HepG2 (cell line): ENCODE data around the gene NPW. TPM values are rescaled to one million over a fixed set of nuclear protein-coding genes. Genes with fewer than 3 reads are reported as not detected.

ENCODE experiments used
- DBP ChIP-seq: sonication (generic); formaldehyde crosslinking; IDR thresholded peaks from 2 replicates; pipeline ENCODE4 v1.4.0; 2020; ENCODE audit warnings: missing genetic modification reagents; ENCODE audit errors: not compliant biosample characterization
- EHMT2 ChIP-seq: fragments of 200-600 bp; sonication (generic); IDR thresholded peaks from 2 replicates; pipeline ENCODE4 v1.7.0; 2017; ENCODE audit warnings: antibody characterized with exemption, low read depth, low read length, borderline replicate concordance
- HIC2 ChIP-seq: sonication (generic); formaldehyde crosslinking; IDR thresholded peaks from 2 replicates; pipeline ENCODE4 v1.9.0; 2022; ENCODE audit warnings: low read depth, missing genetic modification reagents
- JUND ChIP-seq: sonication (generic); formaldehyde crosslinking; IDR thresholded peaks from 2 replicates; pipeline ENCODE4 v1.8.0; 2022; ENCODE audit warnings: mild to moderate bottlenecking, missing genetic modification reagents
- LCORL ChIP-seq, 2 experiments: fragments of 450-650 bp in 1 of 2; sonication (generic) in 1 of 2; formaldehyde crosslinking in 1 of 2; IDR thresholded peaks; 2 replicates each; pipeline versions ENCODE4 v1.5.0 to v1.6.1; 2017 to 2020; ENCODE audit warnings: antibody characterized with exemption in 1 of 2, missing genetic modification reagents in 1 of 2
- MLX ChIP-seq: IDR thresholded peaks from 2 replicates; pipeline ENCODE4 v1.6.1; 2016
- MTF2 ChIP-seq: sonication (generic); formaldehyde crosslinking; IDR thresholded peaks from 2 replicates; pipeline ENCODE4 v1.5.0; 2020; ENCODE audit warnings: missing genetic modification reagents, borderline replicate concordance
- PHF8 ChIP-seq: sonication (generic); formaldehyde crosslinking; IDR thresholded peaks from 2 replicates; pipeline ENCODE4 v1.5.0; 2020; ENCODE audit warnings: missing genetic modification reagents
- REXO4 ChIP-seq: sonication (generic); formaldehyde crosslinking; IDR thresholded peaks from 2 replicates; pipeline ENCODE4 v1.8.0; 2022; ENCODE audit warnings: missing genetic modification reagents, mild to moderate bottlenecking, borderline replicate concordance
- SMC3 ChIP-seq: IDR thresholded peaks from 2 replicates; pipeline ENCODE4 v1.6.1; 2011; ENCODE audit warnings: low read length, improper control_type of control experiment
- SNRNP70 ChIP-seq: fragments of 200-400 bp; formaldehyde crosslinking; IDR thresholded peaks from 2 replicates; pipeline ENCODE4 v1.6.1; 2017; ENCODE audit warnings: mild to moderate bottlenecking, low read depth, low read length, moderate library complexity
- STAG1 ChIP-seq: sonication (generic); formaldehyde crosslinking; IDR thresholded peaks from 2 replicates; pipeline ENCODE4 v1.4.0; 2020; ENCODE audit warnings: missing genetic modification reagents
- TEAD3 ChIP-seq: optimal IDR thresholded peaks from 2 replicates; pipeline ENCODE3; 2016; ENCODE audit warnings: borderline replicate concordance
- ZBTB21 ChIP-seq: sonication (generic); formaldehyde crosslinking; IDR thresholded peaks from 2 replicates; pipeline ENCODE4 v1.4.0; 2020; ENCODE audit warnings: missing genetic modification reagents
- ZNF382 ChIP-seq: sonication (generic); formaldehyde crosslinking; IDR thresholded peaks from 2 replicates; pipeline ENCODE4 v1.5.0; 2020; ENCODE audit warnings: missing genetic modification reagents, mild to moderate bottlenecking, borderline replicate concordance
- ZNF672 ChIP-seq: sonication (generic); formaldehyde crosslinking; IDR thresholded peaks from 2 replicates; pipeline ENCODE4 v1.8.1; 2022; ENCODE audit warnings: missing genetic modification reagents
- ZSCAN25 ChIP-seq: sonication (generic); formaldehyde crosslinking; IDR thresholded peaks from 2 replicates; pipeline ENCODE4 v1.8.0; 2022; ENCODE audit warnings: mild to moderate bottlenecking, missing genetic modification reagents
- ZSCAN31 ChIP-seq: sonication (generic); formaldehyde crosslinking; IDR thresholded peaks from 2 replicates; pipeline ENCODE4 v1.5.0; 2020; ENCODE audit warnings: low read depth, mild to moderate bottlenecking, missing genetic modification reagents
- polyA plus RNA-seq, 8 experiments: library from polyadenylated mRNA; depleted of rRNA in 3 of 8; stranded (reverse) in 7 of 8; unstranded in 1 of 8; fragments of >200 nt; fragmentation: Illumina TruSeq in 4 of 8; extraction: Trizol in 4 of 8; gene quantifications; 2 replicates each; pipeline versions ENCODE4 v1.2.1 to v1.2.3, GENCODE V29; 2011 to 2016; ENCODE audit warnings: low read depth in 4 of 8, missing spikeins in 1 of 8, mixed read lengths in 1 of 8; ENCODE audit not compliant: insufficient read depth in 1 of 8
- total RNA-seq, 5 experiments: library from RNA; depleted of rRNA; stranded (reverse); fragments of >200 nt; fragmentation: Illumina TruSeq; extraction: Trizol; gene quantifications; 2 replicates each; pipeline ENCODE4 v1.2.3, GENCODE V29; 2016; ENCODE audit warnings: low read depth in 1 of 5
- TF ChIP-seq, protein P1 (sequence below): sonication (generic); formaldehyde crosslinking; IDR thresholded peaks from 2 replicates; pipeline ENCODE4 v1.5.0; 2020; ENCODE audit warnings: missing genetic modification reagents, mild to moderate bottlenecking, borderline replicate concordance
- TF ChIP-seq, protein P2 (sequence below): fragments of 450-650 bp; IDR thresholded peaks from 2 replicates; pipeline ENCODE4 v1.6.1; 2016
- TF ChIP-seq, protein P3 (sequence below): IDR thresholded peaks from 2 replicates; pipeline ENCODE4 v1.6.1; 2016; ENCODE audit warnings: low read depth, control low read depth

The NPW gene
- total and polyA plus RNA-seq, 2 of the 13 experiments (the other 11 are each of a cell fraction or from before 2014, with no cell fraction given) = 0.24 to 0.97 TPM

DNA sequence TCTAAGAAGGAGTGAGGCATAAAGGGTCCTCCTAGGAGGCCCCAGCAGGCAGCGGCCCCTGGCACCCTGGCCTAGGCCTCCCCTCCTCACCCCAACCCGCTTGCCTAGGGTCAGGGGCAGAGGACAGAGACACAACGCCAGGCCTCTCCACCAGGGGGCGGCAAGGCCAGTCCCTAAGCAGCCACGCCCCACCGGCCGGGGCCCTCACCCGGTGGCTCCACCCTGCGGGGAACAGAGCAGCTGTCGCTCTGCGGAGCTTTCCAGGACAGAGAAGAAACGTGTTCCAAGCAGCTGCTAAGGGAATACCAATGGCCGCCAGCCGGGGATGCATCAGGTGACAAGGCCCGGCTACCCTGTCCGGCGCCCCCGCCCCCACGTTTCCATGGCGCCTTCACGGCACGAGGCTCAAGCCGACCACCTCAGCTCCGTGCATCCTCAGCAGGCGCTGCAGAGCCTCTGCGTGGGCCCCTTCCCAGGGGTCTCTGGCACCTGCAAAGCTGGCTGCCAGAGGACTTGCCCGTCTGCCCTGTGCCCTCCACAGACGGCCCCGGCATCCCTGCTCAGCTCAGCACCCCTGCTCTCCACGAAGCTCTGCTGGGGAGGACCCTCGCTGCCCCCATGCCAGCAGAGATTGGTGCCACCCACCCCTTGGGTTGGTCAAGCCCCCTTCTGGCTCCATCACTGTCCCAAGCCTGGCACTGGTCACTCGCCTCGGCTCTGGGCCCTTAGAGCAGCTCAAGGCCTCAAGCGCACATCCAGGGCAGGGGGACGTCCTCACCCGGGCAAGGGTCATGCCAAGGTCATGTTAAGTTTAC is 15.6 kb upstream of the NPW start (continued):
- TF ChIP-seq ZNF382 (CRISPR knock-in tag) (no peak), PHF8 (no peak), TEAD3 (CRISPR knock-in tag) (peak; percentile 57), MTF2 (no peak), ZBTB21 (CRISPR knock-in tag) (no peak), STAG1 (peak; percentile 71), EHMT2 (no peak), HIC2 (peak; percentile 66; the same call in 1 of the 2 replicates), LCORL (IDR thresholded peaks at IDR 0.05) (no peak), LCORL (CRISPR knock-in tag; IDR thresholded peaks at IDR 0.05) (peak; percentile 78), ZSCAN25 (CRISPR knock-in tag) (peak; percentile 74; the same call in 1 of the 2 replicates), SNRNP70 (no peak), ZSCAN31 (CRISPR knock-in tag) (peak; percentile 58; the same call in 1 of the 2 replicates), JUND (CRISPR knock-in tag) (no peak), ZNF672 (CRISPR knock-in tag) (no peak), DBP (no peak), REXO4 (CRISPR knock-in tag) (no peak), SMC3 (peak; percentile 48; the same call in 1 of the 2 replicates), MLX (no peak)
- TF ChIP-seq, protein P1, sequence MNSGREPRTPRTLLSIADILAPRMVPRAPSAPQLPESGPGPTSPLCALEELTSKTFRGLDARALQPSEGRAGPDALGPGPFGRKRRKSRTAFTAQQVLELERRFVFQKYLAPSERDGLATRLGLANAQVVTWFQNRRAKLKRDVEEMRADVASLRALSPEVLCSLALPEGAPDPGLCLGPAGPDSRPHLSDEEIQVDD = 0 out of 2 replicates have a peak, but pooled peaks have one; percentile 63
- TF ChIP-seq, protein P2, sequence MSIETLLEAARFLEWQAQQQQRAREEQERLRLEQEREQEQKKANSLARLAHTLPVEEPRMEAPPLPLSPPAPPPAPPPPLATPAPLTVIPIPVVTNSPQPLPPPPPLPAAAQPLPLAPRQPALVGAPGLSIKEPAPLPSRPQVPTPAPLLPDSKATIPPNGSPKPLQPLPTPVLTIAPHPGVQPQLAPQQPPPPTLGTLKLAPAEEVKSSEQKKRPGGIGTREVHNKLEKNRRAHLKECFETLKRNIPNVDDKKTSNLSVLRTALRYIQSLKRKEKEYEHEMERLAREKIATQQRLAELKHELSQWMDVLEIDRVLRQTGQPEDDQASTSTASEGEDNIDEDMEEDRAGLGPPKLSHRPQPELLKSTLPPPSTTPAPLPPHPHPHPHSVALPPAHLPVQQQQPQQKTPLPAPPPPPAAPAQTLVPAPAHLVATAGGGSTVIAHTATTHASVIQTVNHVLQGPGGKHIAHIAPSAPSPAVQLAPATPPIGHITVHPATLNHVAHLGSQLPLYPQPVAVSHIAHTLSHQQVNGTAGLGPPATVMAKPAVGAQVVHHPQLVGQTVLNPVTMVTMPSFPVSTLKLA = 0 out of 2 replicates have a peak, but pooled peaks have one; percentile 17
- TF ChIP-seq, protein P3, sequence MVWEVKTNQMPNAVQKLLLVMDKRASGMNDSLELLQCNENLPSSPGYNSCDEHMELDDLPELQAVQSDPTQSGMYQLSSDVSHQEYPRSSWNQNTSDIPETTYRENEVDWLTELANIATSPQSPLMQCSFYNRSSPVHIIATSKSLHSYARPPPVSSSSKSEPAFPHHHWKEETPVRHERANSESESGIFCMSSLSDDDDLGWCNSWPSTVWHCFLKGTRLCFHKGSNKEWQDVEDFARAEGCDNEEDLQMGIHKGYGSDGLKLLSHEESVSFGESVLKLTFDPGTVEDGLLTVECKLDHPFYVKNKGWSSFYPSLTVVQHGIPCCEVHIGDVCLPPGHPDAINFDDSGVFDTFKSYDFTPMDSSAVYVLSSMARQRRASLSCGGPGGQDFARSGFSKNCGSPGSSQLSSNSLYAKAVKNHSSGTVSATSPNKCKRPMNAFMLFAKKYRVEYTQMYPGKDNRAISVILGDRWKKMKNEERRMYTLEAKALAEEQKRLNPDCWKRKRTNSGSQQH (CRISPR knock-in tag) = no peak
